ENCODE results near the gene SPINK4.

DNA sequence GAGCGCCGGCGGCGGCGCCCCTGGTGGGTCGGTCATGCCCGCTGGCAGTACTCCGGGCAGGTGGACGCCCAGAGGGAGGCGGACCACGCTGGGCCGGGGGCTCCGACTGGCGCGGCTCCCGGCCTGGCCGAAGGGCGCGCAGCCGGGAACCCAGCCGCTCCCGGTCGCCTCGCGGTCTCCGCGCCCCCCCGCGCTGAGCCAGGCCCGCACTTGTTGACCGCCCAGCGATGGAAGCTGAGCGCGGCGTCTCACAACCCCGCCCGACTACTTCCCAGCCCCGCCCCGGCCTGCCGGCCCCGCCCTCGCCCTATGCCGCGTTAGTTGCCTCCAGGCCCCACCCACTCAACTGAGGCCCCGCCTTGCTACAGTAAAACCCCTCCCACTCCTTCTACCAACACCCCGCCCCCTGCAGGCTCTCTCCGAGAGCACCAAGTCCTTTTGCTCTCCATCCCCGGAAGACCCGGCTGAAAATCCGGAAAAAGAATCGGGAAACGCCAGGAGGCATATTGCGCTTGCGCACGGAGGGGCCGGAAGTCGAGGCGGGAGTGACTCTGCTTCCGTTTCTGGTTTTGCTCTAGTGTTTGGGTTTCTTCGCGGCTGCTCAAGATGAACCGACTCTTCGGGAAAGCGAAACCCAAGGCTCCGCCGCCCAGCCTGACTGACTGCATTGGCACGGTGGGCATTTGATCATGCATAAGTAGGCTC is 24.7 kb downstream of the SPINK4 start, which contains the start of the genes BAG1 and CHMP5:
- peak; percentile 96 for TF ChIP-seq POLR2A (IDR thresholded peaks at IDR 0.05)
- peak; percentile 99 for TF ChIP-seq POLR2AphosphoS5 (IDR thresholded peaks at IDR 0.05)
- TF ChIP-seq, protein P1, sequence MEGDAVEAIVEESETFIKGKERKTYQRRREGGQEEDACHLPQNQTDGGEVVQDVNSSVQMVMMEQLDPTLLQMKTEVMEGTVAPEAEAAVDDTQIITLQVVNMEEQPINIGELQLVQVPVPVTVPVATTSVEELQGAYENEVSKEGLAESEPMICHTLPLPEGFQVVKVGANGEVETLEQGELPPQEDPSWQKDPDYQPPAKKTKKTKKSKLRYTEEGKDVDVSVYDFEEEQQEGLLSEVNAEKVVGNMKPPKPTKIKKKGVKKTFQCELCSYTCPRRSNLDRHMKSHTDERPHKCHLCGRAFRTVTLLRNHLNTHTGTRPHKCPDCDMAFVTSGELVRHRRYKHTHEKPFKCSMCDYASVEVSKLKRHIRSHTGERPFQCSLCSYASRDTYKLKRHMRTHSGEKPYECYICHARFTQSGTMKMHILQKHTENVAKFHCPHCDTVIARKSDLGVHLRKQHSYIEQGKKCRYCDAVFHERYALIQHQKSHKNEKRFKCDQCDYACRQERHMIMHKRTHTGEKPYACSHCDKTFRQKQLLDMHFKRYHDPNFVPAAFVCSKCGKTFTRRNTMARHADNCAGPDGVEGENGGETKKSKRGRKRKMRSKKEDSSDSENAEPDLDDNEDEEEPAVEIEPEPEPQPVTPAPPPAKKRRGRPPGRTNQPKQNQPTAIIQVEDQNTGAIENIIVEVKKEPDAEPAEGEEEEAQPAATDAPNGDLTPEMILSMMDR (IDR thresholded peaks at IDR 0.05), result peak; percentile 43 to 74 (median 56)
